Measurements from ENCODE around the gene EPN1.

Gene EPN1

GRCh38 chr19:55680339-55681130 lies 5.5 kb downstream of the EPN1 start:
- Histone ChIP-seq H3K79me2 (ENCODE audit: insufficient read depth, low read depth) (peaks cover 81% of the 10 kb centered on the region), H3K4me1 (ENCODE audit: low read depth, poor library complexity, severe bottlenecking) (peaks cover 25% of the 10 kb centered on the region), H4K20me1 (ENCODE audit: insufficient read depth) (0 out of 2 replicates have a peak, but pooled peaks cover 11% of the 10 kb centered on the region), H3K27me3 (ENCODE audit: insufficient read depth, low read depth) (no peaks in the 10 kb centered on the region), H3K4me3 (IDR thresholded peaks at IDR 0.05; ENCODE audit: insufficient read depth, low read depth, low read length) (no peak overlapping the region), H3K27ac (no peak overlapping the region), H3K36me3 (ENCODE audit: insufficient read depth) (no peaks in the 10 kb centered on the region; the same call in 1 of the 2 replicates), H3K4me2 (no peak overlapping the region), H2AFZ (ENCODE audit: low read depth) (no peak overlapping the region), H3K9ac (no peak overlapping the region)
- no peak for TF ChIP-seq CTCF (conservative IDR thresholded peaks at IDR 0.05; ENCODE audit: low read depth, low read length)

GRCh38 chr19:55681131-55682092 lies 6.4 kb downstream of the EPN1 start:
- no peak for TF ChIP-seq CTCF (conservative IDR thresholded peaks at IDR 0.05; ENCODE audit: low read depth, low read length)
- Histone ChIP-seq H3K27ac (no peak overlapping the region), H3K79me2 (ENCODE audit: insufficient read depth, low read depth) (peaks cover 72% of the 10 kb centered on the region), H3K27me3 (ENCODE audit: insufficient read depth, low read depth) (no peaks in the 10 kb centered on the region), H3K36me3 (ENCODE audit: insufficient read depth) (no peaks in the 10 kb centered on the region; the same call in 1 of the 2 replicates), H3K9ac (no peak overlapping the region), H3K4me3 (IDR thresholded peaks at IDR 0.05; ENCODE audit: insufficient read depth, low read depth, low read length) (no peak overlapping the region), H3K4me2 (no peak overlapping the region), H4K20me1 (ENCODE audit: insufficient read depth) (0 out of 2 replicates have a peak, but pooled peaks cover 11% of the 10 kb centered on the region), H3K4me1 (ENCODE audit: low read depth, poor library complexity, severe bottlenecking) (peaks cover 21% of the 10 kb centered on the region), H2AFZ (ENCODE audit: low read depth) (no peak overlapping the region)

GRCh38 chr19:55683449-55684261 lies 8.6 kb downstream of the EPN1 start:
- Histone ChIP-seq H3K4me2 (no peak overlapping the region), H4K20me1 (ENCODE audit: insufficient read depth) (0 out of 2 replicates have a peak, but pooled peaks cover 11% of the 10 kb centered on the region), H3K36me3 (ENCODE audit: insufficient read depth) (no peaks in the 10 kb centered on the region; the same call in 1 of the 2 replicates), H2AFZ (ENCODE audit: low read depth) (no peak overlapping the region), H3K27ac (no peak overlapping the region), H3K4me1 (ENCODE audit: low read depth, poor library complexity, severe bottlenecking) (no peaks in the 10 kb centered on the region), H3K9ac (no peak overlapping the region), H3K79me2 (ENCODE audit: insufficient read depth, low read depth) (peaks cover 50% of the 10 kb centered on the region), H3K27me3 (ENCODE audit: insufficient read depth, low read depth) (no peaks in the 10 kb centered on the region), H3K4me3 (IDR thresholded peaks at IDR 0.05; ENCODE audit: insufficient read depth, low read depth, low read length) (no peak overlapping the region)
- TF ChIP-seq CTCF (conservative IDR thresholded peaks at IDR 0.05; ENCODE audit: low read depth, low read length) = no peak
